ENCODE data around the gene PHKB. TPM values are rescaled to one million over a fixed set of nuclear protein-coding genes. Genes with fewer than 3 reads are reported as not detected.
A peak's percentile ranks its signal among the peaks of the same experiment; 100 is the strongest.

PHKB gene
- total RNA-seq, 1 donor from 2014 or later: 49.6 TPM

DNA sequence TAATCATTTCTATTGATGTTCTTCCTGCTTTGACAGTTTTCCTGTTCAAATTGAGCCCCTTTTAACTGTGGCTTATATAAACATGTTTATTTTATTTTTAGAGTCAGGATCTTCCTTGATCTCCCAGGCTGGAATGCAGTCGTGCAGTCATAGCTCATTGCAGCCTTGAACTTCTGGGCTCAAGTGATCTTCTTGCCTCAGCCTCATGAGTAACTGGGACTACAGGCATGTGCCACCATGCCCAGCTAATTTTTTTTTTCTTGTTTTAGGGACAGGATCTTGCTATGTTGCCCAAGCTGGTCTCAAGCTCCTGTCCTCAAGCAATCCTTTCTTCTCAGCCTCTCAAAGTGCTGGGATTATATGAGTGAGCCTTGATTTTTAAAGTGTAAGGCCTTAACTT is 14.7 kb downstream of the PHKB start:
- H3K36me3 Mint-ChIP-seq (ENCODE audit: low read depth, unreplicated experiment): no peaks in the 10 kb centered on the region
- Histone ChIP-seq H3K4me2 (ENCODE audit: low read length) (no peak overlapping the region), H2AFZ (ENCODE audit: low read depth, low read length) (no peak overlapping the region), H3K9me3 (ENCODE audit: insufficient read depth, low read depth, low read length) (no peaks in the 10 kb centered on the region), H4K20me1 (ENCODE audit: insufficient read depth, low read length) (peaks cover 13% of the 10 kb centered on the region), H3K36me3 (ENCODE audit: insufficient read depth, low read length) (no peaks in the 10 kb centered on the region), H3K4me3 (ENCODE audit: insufficient read depth, low read depth, low read length) (no peak overlapping the region), H3K79me2 (ENCODE audit: insufficient read depth, low read length) (peaks cover 20% of the 10 kb centered on the region), H3K9ac (ENCODE audit: low read length) (no peak overlapping the region), H3K27ac (ENCODE audit: low read depth, low read length) (no peak overlapping the region), H3K27me3 (ENCODE audit: insufficient read depth, low read length) (no peaks in the 10 kb centered on the region), H3K4me1 (ENCODE audit: insufficient read depth, low read length) (no peaks in the 10 kb centered on the region)
- no peaks in the 10 kb centered on the region for H3K9me3 Mint-ChIP-seq (ENCODE audit: unreplicated experiment)
- no peak overlapping the region for H3K4me3 Mint-ChIP-seq (ENCODE audit: unreplicated experiment)
- no peak for FAIRE-seq
- DNase-seq (ENCODE audit: low read depth): no peak
- TF ChIP-seq, protein P1, sequence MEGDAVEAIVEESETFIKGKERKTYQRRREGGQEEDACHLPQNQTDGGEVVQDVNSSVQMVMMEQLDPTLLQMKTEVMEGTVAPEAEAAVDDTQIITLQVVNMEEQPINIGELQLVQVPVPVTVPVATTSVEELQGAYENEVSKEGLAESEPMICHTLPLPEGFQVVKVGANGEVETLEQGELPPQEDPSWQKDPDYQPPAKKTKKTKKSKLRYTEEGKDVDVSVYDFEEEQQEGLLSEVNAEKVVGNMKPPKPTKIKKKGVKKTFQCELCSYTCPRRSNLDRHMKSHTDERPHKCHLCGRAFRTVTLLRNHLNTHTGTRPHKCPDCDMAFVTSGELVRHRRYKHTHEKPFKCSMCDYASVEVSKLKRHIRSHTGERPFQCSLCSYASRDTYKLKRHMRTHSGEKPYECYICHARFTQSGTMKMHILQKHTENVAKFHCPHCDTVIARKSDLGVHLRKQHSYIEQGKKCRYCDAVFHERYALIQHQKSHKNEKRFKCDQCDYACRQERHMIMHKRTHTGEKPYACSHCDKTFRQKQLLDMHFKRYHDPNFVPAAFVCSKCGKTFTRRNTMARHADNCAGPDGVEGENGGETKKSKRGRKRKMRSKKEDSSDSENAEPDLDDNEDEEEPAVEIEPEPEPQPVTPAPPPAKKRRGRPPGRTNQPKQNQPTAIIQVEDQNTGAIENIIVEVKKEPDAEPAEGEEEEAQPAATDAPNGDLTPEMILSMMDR (IDR thresholded peaks at IDR 0.05; ENCODE audit: insufficient read depth, low read depth, low read length): no peak
- TF ChIP-seq EZH2 (IDR thresholded peaks at IDR 0.05; ENCODE audit: insufficient read depth, low read length): no peak
- peaks cover 4% of the 10 kb centered on the region for H3K4me1 Mint-ChIP-seq (ENCODE audit: low read depth, unreplicated experiment)
- H3K27ac Mint-ChIP-seq (ENCODE audit: unreplicated experiment): peak overlapping the region; percentile 53
- no peaks in the 10 kb centered on the region for H3K27me3 Mint-ChIP-seq (ENCODE audit: low read depth, unreplicated experiment)

DNA sequence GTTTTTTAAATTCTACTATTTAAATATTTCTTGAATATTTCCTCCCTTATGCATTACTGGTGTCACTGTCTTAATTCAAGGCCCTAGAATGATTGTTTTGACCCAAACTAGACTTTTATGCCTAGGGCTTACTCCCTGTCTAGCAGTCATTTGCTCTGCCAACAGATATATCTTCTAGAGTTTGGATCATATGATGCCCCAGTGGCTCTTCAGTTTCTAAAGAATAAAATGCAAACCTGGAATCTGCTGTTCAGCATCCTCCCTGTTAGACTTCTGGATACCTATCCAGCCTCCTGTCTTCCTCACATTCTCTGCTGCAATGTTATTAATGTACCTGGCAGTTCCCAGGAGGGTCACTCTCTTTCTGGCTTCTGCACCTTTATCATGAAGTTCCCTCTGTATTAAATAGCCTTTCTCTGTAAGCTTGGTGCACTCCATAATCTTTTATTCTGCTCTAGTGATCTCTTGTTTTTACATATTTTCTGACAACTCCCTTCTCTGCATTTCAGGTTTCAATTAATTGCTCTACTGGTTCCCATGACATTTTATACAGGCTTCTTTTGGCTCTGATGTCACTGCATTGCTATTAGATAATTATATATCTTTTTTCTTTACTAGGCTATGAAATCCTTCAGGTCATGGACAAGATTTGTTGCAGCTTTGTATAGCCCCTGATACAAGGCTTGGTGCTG is 15.7 kb downstream of the PHKB start:
- Histone ChIP-seq H3K4me1 (ENCODE audit: insufficient read depth, low read length) (no peaks in the 10 kb centered on the region), H3K4me2 (ENCODE audit: low read length) (no peak overlapping the region), H3K4me3 (ENCODE audit: insufficient read depth, low read depth, low read length) (no peak overlapping the region), H3K9me3 (ENCODE audit: insufficient read depth, low read depth, low read length) (no peaks in the 10 kb centered on the region), H4K20me1 (ENCODE audit: insufficient read depth, low read length) (peaks cover 7% of the 10 kb centered on the region), H3K79me2 (ENCODE audit: insufficient read depth, low read length) (peaks cover 20% of the 10 kb centered on the region), H3K27me3 (ENCODE audit: insufficient read depth, low read length) (no peaks in the 10 kb centered on the region), H3K36me3 (ENCODE audit: insufficient read depth, low read length) (no peaks in the 10 kb centered on the region), H2AFZ (ENCODE audit: low read depth, low read length) (no peak overlapping the region), H3K9ac (ENCODE audit: low read length) (no peak overlapping the region), H3K27ac (ENCODE audit: low read depth, low read length) (no peak overlapping the region)
- Mint-ChIP-seq H3K9me3 (ENCODE audit: unreplicated experiment) (no peaks in the 10 kb centered on the region), H3K4me3 (ENCODE audit: unreplicated experiment) (no peak overlapping the region), H3K4me1 (ENCODE audit: low read depth, unreplicated experiment) (peaks cover 4% of the 10 kb centered on the region), H3K27ac (ENCODE audit: unreplicated experiment) (no peak overlapping the region), H3K27me3 (ENCODE audit: low read depth, unreplicated experiment) (no peaks in the 10 kb centered on the region), H3K36me3 (ENCODE audit: low read depth, unreplicated experiment) (no peaks in the 10 kb centered on the region)
- DNase-seq (ENCODE audit: low read depth) (no peak), FAIRE-seq (no peak)
- TF ChIP-seq, protein P1 (IDR thresholded peaks at IDR 0.05; ENCODE audit: insufficient read depth, low read depth, low read length): no peak
- no peak for TF ChIP-seq EZH2 (IDR thresholded peaks at IDR 0.05; ENCODE audit: insufficient read depth, low read length)

- no peak overlapping the region for H3K27ac Mint-ChIP-seq (ENCODE audit: unreplicated experiment)
- FAIRE-seq (no peak), DNase-seq (ENCODE audit: low read depth) (peak; percentile 36)
- no peaks in the 10 kb centered on the region for H3K9me3 Mint-ChIP-seq (ENCODE audit: unreplicated experiment)
- no peak overlapping the region for H3K27ac ChIP-seq (ENCODE audit: low read depth, low read length)
- no peak overlapping the region for H2AFZ ChIP-seq (ENCODE audit: low read depth, low read length)
- no peaks in the 10 kb centered on the region for H3K36me3 ChIP-seq (ENCODE audit: insufficient read depth, low read length)
- H3K27me3 ChIP-seq (ENCODE audit: insufficient read depth, low read length): no peaks in the 10 kb centered on the region
- H3K4me3 Mint-ChIP-seq (ENCODE audit: unreplicated experiment): no peak overlapping the region
- H3K4me2 ChIP-seq (ENCODE audit: low read length): no peak overlapping the region
- no peak overlapping the region for H3K4me3 ChIP-seq (ENCODE audit: insufficient read depth, low read depth, low read length)
- no peaks in the 10 kb centered on the region for H3K4me1 ChIP-seq (ENCODE audit: insufficient read depth, low read length)
- TF ChIP-seq, protein P1 (IDR thresholded peaks at IDR 0.05; ENCODE audit: insufficient read depth, low read depth, low read length): no peak
- TF ChIP-seq EZH2 (IDR thresholded peaks at IDR 0.05; ENCODE audit: insufficient read depth, low read length): no peak
- no peak overlapping the region for H3K9ac ChIP-seq (ENCODE audit: low read length)
- no peaks in the 10 kb centered on the region for H3K27me3 Mint-ChIP-seq (ENCODE audit: low read depth, unreplicated experiment)
- H4K20me1 ChIP-seq (ENCODE audit: insufficient read depth, low read length): peaks cover 7% of the 10 kb centered on the region
- no peaks in the 10 kb centered on the region for H3K9me3 ChIP-seq (ENCODE audit: insufficient read depth, low read depth, low read length)
- H3K36me3 Mint-ChIP-seq (ENCODE audit: low read depth, unreplicated experiment): no peaks in the 10 kb centered on the region
- H3K79me2 ChIP-seq (ENCODE audit: insufficient read depth, low read length): peaks cover 18% of the 10 kb centered on the region
- peaks cover 4% of the 10 kb centered on the region for H3K4me1 Mint-ChIP-seq (ENCODE audit: low read depth, unreplicated experiment)
Observed at GRCh38 chr16:47477679-47478078, 16.5 kb downstream of the PHKB start.
